Natural killer cell (primary cell): Measurements from ENCODE around the gene MMP15. TPM values are rescaled to one million over a fixed set of nuclear protein-coding genes. Genes with fewer than 3 reads are reported as not detected.

Source experiments
- ATAC-seq, 3 donors: fragments of 150-1000 bp in 2 of 3; fragments of 200-7000 bp in 1 of 3; cut with Tn5 transposase; 1 replicate in 1 of 3; 2 replicates in 2 of 3; pipeline ENCODE4 v1.10.0; 2021; ENCODE audit warnings: mild to moderate bottlenecking in 2 of 3, moderate library complexity in 2 of 3
- DNase-seq, 2 donors: peaks; one replicate each; pipeline versions ENCODE4 v3.0.0 to v3.0.0-alpha.2; 2013 to 2021; ENCODE audit warnings: mixed read lengths in 1 of 2
- H3K27ac ChIP-seq: one replicate; pipeline ENCODE4 v1.5.1; 2013; ENCODE audit warnings: mild to moderate bottlenecking, low read length
- H3K27me3 ChIP-seq: one replicate; pipeline ENCODE4 v1.6.1; 2013; ENCODE audit warnings: low read length; ENCODE audit not compliant: control insufficient read depth, insufficient read depth
- H3K36me3 ChIP-seq: one replicate; pipeline ENCODE4 v1.6.1; 2013; ENCODE audit warnings: low read length; ENCODE audit not compliant: control insufficient read depth, insufficient read depth
- H3K4me1 ChIP-seq: one replicate; pipeline ENCODE4 v1.6.1; 2013; ENCODE audit warnings: low read length; ENCODE audit not compliant: control insufficient read depth, insufficient read depth
- H3K4me3 ChIP-seq: one replicate; pipeline ENCODE4 v1.5.1; 2013; ENCODE audit warnings: low read length
- H3K9me3 ChIP-seq: one replicate; pipeline ENCODE4 v1.6.1; 2013; ENCODE audit warnings: low read length; ENCODE audit not compliant: control insufficient read depth, insufficient read depth
- H3K27ac Mint-ChIP-seq, 2 donors: one replicate each; pipeline ENCODE4 v1.8.0; 2022; ENCODE audit warnings: mild to moderate bottlenecking in 2 of 2, mixed read lengths in 2 of 2, moderate library complexity in 1 of 2
- H3K27me3 Mint-ChIP-seq, 2 donors: one replicate each; pipeline ENCODE4 v1.8.0; 2022; ENCODE audit warnings: low read depth in 2 of 2, mixed read lengths in 2 of 2
- H3K36me3 Mint-ChIP-seq: one replicate; pipeline ENCODE4 v1.8.0; 2022; ENCODE audit warnings: mixed read lengths
- H3K4me1 Mint-ChIP-seq, 2 donors: one replicate each; pipeline ENCODE4 v1.8.0; 2022; ENCODE audit warnings: mixed read lengths in 2 of 2
- H3K4me3 Mint-ChIP-seq: one replicate; pipeline ENCODE4 v1.8.0; 2022; ENCODE audit warnings: mild to moderate bottlenecking, moderate library complexity, mixed read lengths
- H3K9me3 Mint-ChIP-seq, 2 donors: one replicate each; pipeline ENCODE4 v1.8.0; 2022; ENCODE audit warnings: mixed read lengths in 2 of 2
- WGBS: methylation state at CpG from one replicate; pipeline ENCODE4 v1.1.7; 2013; ENCODE audit warnings: missing lambda C conversion rate; ENCODE audit not compliant: insufficient coverage; 5-methylcytosine and 5-hydroxymethylcytosine counted together
- intact Hi-C: fragments of 100-400 bp; cut with micrococcal nuclease; formaldehyde crosslinking; loops from one replicate; pipeline ENCODE4 v1.14.2; 2022
- total RNA-seq, 4 donors: library from RNA; stranded (reverse); fragments of 120-200 nt in 1 of 4; gene quantifications; one replicate each; pipeline versions ENCODE4 v1.2.3 to v1.2.4, GENCODE V29; 2013 to 2022
- TF ChIP-seq, protein P1 (sequence below): fragments of 200-600 bp; IDR thresholded peaks from one replicate; pipeline ENCODE4 v1.8.0; 2022; ENCODE audit warnings: antibody characterized with exemption

Gene MMP15
- total RNA-seq, 3 donors from 2014 or later (not counting 1 experiment from before 2014, with no cell fraction given) = 0.23 to 0.27 (median 0.24) TPM

DNA sequence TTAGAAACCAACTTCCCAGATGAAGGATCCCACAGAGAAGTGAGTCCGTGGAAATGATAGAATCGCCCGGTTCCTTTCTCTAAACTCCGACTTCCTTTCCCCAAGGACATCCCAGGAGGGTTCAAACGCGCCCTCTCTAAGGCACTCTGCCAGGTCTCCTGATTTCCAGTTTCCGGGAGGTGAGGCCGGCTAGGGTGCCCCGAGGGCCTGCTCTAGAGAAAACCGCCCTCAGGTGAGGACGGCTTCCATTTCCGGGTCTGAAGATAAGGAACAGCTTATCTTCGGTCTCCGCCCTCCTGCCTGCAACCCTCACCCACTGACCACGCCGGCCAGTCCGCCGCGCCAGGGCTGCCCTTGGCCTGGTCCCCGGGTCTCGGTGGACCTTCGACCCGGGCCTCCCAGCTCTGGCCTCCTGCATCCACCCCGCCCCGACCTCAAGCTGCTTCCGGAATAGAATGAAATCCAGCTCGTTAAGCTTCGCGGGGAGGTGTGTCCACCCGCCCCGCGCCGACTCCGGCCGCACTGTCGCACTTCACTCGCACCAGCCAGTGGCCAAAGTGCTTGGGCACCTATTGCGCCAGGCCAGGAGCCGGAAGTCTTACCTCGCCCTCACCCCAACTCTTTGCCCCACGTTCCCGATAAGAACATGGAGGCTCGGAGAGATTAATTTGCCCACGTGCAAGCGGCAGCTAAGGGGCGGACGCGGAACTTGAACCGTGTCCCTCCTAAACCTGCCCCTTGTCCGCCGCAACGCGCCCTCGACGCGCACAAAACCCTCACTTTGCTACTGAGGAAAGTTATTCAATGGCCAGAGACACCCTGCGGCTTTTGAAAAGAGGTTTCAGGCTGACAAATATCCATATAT, 836 bp upstream of the MMP15 start:
- Histone ChIP-seq H3K27me3 (peaks cover 10% of the 10 kb centered on the region), H3K36me3 (peaks cover 3% of the 10 kb centered on the region), H3K4me3 (peak overlapping the region; percentile 68), H3K9me3 (no peaks in the 10 kb centered on the region), H3K4me1 (peaks cover 27% of the 10 kb centered on the region), H3K27ac (no peak overlapping the region)
- Mint-ChIP-seq H3K4me3 (peak overlapping the region; percentile 86), H3K9me3 (no peaks in the 10 kb centered on the region), H3K36me3 (no peaks in the 10 kb centered on the region), H3K27ac (peak overlapping the region in 1 of 2 donors; percentile 81), H3K27me3 (peaks cover 11 to 17% of the 10 kb centered on the region in 2 donors), H3K4me1 (peaks cover 0 to 17% of the 10 kb centered on the region in 2 donors)
- ATAC-seq (peak; percentile 37 to 52 (median 44)), DNase-seq (peak in 1 of 2 donors; percentile 51)
- TF ChIP-seq, protein P1, sequence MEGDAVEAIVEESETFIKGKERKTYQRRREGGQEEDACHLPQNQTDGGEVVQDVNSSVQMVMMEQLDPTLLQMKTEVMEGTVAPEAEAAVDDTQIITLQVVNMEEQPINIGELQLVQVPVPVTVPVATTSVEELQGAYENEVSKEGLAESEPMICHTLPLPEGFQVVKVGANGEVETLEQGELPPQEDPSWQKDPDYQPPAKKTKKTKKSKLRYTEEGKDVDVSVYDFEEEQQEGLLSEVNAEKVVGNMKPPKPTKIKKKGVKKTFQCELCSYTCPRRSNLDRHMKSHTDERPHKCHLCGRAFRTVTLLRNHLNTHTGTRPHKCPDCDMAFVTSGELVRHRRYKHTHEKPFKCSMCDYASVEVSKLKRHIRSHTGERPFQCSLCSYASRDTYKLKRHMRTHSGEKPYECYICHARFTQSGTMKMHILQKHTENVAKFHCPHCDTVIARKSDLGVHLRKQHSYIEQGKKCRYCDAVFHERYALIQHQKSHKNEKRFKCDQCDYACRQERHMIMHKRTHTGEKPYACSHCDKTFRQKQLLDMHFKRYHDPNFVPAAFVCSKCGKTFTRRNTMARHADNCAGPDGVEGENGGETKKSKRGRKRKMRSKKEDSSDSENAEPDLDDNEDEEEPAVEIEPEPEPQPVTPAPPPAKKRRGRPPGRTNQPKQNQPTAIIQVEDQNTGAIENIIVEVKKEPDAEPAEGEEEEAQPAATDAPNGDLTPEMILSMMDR = no peak
- intact Hi-C loops = loop anchor here (10.0 kb wide), 1 partner anchor 170 kb away; the partner anchor contains the start of gene CSNK2A2
- 17% methylated on average over 56 of the region's 57 CpGs for WGBS

DNA sequence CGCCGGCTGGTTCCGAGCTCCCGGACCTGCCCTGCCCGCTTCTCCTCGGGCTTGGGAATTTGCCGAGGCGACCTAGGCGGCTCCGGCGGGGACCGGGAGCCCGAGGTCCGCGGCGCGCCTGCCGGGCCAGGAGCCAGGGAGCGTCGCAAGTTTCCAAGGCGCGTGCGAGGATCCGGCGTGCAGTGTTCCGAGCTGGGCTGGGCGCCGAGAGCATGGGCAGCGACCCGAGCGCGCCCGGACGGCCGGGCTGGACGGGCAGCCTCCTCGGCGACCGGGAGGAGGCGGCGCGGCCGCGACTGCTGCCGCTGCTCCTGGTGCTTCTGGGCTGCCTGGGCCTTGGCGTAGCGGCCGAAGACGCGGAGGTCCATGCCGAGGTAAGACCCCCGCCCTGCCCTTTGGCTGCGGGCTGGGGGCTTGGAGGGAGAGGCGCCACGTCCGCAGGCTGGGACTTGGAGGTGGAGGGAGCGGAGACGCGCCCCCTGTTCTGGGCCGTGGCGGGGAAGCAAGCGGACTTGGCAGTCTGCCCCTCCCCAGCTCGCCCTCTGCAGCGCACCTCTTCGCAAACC, 668 bp downstream of the MMP15 start:
- whole genome bisulfite sequencing = under 1% methylated on average over 65 of the region's 65 CpGs
- peaks cover 27% of the 10 kb centered on the region for H3K4me1 ChIP-seq
- H3K9me3 Mint-ChIP-seq = no peaks in the 10 kb centered on the region
- H3K36me3 Mint-ChIP-seq = no peaks in the 10 kb centered on the region
- TF ChIP-seq, protein P1 = no peak
- intact Hi-C loops = loop anchor here (10.0 kb wide), 1 partner anchor 169 kb away; the partner anchor contains the start of gene CSNK2A2
- H3K4me3 ChIP-seq = peak overlapping the region; percentile 20
- no peak overlapping the region for H3K27ac ChIP-seq
- peaks cover 0 to 8% of the 10 kb centered on the region in 2 donors for H3K4me1 Mint-ChIP-seq
- H3K4me3 Mint-ChIP-seq = peak overlapping the region; percentile 56
- H3K9me3 ChIP-seq = no peaks in the 10 kb centered on the region
- H3K27me3 ChIP-seq = peaks cover 10% of the 10 kb centered on the region
- DNase-seq (peak in 1 of 2 donors; percentile 46), ATAC-seq (peak in 2 of 3 donors; percentile 10 to 31)
- H3K27me3 Mint-ChIP-seq = peaks cover 14 to 19% of the 10 kb centered on the region in 2 donors
- no peak overlapping the region for H3K27ac Mint-ChIP-seq
- H3K36me3 ChIP-seq = no peaks in the 10 kb centered on the region

DNA sequence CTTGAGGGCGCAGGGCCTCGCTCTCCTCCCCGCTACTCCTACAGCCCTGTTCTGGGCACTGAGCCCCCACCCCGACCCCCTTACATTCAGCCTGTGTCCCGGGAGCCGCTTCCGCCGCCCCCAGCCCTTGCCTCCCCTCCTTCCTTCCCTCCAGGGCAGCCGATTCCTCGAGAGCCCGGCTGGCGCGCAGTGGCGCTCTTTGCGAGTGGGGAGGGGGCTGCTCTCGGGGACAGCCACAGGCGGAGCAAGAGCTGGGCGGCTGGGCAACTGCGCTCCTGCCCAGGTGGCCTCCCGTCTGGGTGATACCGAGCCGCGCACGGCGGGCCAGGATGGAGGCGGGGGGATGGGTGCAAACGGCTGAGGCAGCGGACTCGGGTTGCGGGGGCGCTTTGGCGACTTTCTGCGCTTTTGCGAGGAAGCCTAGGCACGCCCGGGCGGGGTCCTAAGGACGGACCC, 1.2 kb downstream of the MMP15 start:
- WGBS = 2% methylated on average over 38 of the region's 38 CpGs
- Histone ChIP-seq H3K27ac (no peak overlapping the region), H3K4me3 (peak overlapping the region; percentile 20), H3K27me3 (peaks cover 10% of the 10 kb centered on the region), H3K4me1 (peaks cover 27% of the 10 kb centered on the region), H3K36me3 (no peaks in the 10 kb centered on the region), H3K9me3 (no peaks in the 10 kb centered on the region)
- Mint-ChIP-seq H3K27ac (no peak overlapping the region), H3K4me3 (peak overlapping the region; percentile 56), H3K9me3 (no peaks in the 10 kb centered on the region), H3K4me1 (peaks cover 0 to 8% of the 10 kb centered on the region in 2 donors), H3K27me3 (peaks cover 14 to 19% of the 10 kb centered on the region in 2 donors), H3K36me3 (no peaks in the 10 kb centered on the region)
- intact Hi-C loops = loop anchor here (10.0 kb wide), 1 partner anchor 168 kb away; the partner anchor contains the start of gene CSNK2A2
- TF ChIP-seq, protein P1 = no peak
- DNase-seq (peak in 1 of 2 donors; percentile 19), ATAC-seq (no peak)
